DND-41 (cell line): ENCODE measurements around the gene MAGEA2B.
"Not testable (repeated sequence)": the region's sequence is repeated elsewhere in the genome, so short reads cannot be mapped to it uniquely, and the experiment has no call there.

Experiments used
- CTCF ChIP-seq: IDR thresholded peaks from 2 replicates; pipeline ENCODE4 v1.5.1; 2012; ENCODE audit warnings: borderline replicate concordance, low read length, moderate library complexity, mild to moderate bottlenecking; ENCODE audit not compliant: poor library complexity, severe bottlenecking; ENCODE audit errors: extremely low read depth
- EZH2 ChIP-seq: IDR thresholded peaks from 3 replicates; pipeline ENCODE4 v1.6.1; 2012; ENCODE audit warnings: borderline replicate concordance, low read depth, mild to moderate bottlenecking, moderate library complexity, low read length, inconsistent platforms; ENCODE audit not compliant: severe bottlenecking

- not testable (repeated sequence) for TF ChIP-seq CTCF, EZH2
Measured at GRCh38 chrX:152697952-152698931, 16.2 kb upstream of the MAGEA2B start, which contains the start of gene MAGEA3.
